Thyroid gland (tissue), 4 donors: Measurements from ENCODE around the gene DPP6.
"Not testable (repeated sequence)": the region's sequence is repeated elsewhere in the genome, so short reads cannot be mapped to it uniquely, and the experiment has no call there.

ENCODE experiments used
- POLR2A ChIP-seq, 2 donors: fragments of 450-650 bp; IDR thresholded peaks; one replicate each; pipeline ENCODE4 v1.6.1; 2017; ENCODE audit warnings: antibody characterized with exemption in 2 of 2, mild to moderate bottlenecking in 2 of 2, moderate library complexity in 1 of 2
- TF ChIP-seq, protein P1 (sequence below), 6 experiments: fragments of 200-600 bp in 3 of 6; fragments of 450-650 bp in 3 of 6; sonication (generic) in 3 of 6; IDR thresholded peaks; one replicate each; pipeline ENCODE4 v1.5.1; 2016 to 2019; ENCODE audit warnings: antibody characterized with exemption in 6 of 6, mild to moderate bottlenecking in 2 of 6, inconsistent platforms in 1 of 6, moderate library complexity in 1 of 6

DNA sequence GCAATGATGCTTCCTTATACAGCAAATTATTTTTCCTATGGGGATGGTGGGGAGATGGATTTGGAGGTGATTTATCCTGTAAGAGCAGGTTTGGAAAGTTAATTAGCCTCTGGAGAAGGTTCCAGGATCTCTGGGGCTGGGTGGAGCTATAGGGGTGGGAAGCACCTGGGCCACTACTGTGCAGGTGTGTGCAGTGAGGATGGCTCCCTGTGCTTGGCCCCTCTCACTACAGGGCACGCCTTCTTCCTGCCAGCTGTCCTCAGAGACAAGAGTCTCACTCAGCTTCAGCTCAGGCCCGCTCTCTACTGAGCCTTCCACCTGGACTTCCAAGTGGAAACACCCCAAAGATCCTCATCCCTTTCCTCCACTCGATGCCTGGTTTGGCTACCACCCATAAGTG lies 111.4 kb downstream of the DPP6 start:
- TF ChIP-seq, protein P1, sequence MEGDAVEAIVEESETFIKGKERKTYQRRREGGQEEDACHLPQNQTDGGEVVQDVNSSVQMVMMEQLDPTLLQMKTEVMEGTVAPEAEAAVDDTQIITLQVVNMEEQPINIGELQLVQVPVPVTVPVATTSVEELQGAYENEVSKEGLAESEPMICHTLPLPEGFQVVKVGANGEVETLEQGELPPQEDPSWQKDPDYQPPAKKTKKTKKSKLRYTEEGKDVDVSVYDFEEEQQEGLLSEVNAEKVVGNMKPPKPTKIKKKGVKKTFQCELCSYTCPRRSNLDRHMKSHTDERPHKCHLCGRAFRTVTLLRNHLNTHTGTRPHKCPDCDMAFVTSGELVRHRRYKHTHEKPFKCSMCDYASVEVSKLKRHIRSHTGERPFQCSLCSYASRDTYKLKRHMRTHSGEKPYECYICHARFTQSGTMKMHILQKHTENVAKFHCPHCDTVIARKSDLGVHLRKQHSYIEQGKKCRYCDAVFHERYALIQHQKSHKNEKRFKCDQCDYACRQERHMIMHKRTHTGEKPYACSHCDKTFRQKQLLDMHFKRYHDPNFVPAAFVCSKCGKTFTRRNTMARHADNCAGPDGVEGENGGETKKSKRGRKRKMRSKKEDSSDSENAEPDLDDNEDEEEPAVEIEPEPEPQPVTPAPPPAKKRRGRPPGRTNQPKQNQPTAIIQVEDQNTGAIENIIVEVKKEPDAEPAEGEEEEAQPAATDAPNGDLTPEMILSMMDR (IDR thresholded peaks at IDR 0.05) = not testable (repeated sequence)
- TF ChIP-seq POLR2A (IDR thresholded peaks at IDR 0.05) = not testable (repeated sequence)
